Stimulated activated CD8-positive, alpha-beta memory T cell treated with anti-CD3 and anti-CD28 coated beads, Interleukin-7, amount 100 ng/mL, for 4 hours (primary cell): ENCODE measurements around the gene IL36B.

Experiments
- DNase-seq, 2 donors: peaks; one replicate each; pipeline ENCODE4 v3.0.0-alpha.2; 2020; ENCODE audit warnings: low read depth in 2 of 2

The IL36B gene

DNA sequence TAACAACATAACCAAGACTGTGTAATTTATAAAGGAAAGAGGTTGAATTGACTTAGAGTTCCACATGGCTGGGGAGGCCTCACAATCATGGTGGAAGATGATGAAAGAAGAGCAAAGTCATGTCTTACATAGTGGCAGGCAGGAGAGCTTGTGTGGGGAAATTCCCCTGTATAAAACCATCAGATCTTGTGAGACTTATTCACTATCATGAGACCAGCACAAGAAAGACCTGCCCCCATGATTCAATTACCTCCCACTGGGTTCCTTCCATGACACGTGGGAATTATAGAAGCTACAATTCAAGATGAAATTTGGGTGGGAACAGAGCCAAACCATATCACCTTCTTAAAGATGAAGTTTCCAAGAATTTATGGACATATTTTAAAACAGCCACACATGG lies 3.9 kb upstream of the IL36B start:
- DNase-seq = no peak

DNA sequence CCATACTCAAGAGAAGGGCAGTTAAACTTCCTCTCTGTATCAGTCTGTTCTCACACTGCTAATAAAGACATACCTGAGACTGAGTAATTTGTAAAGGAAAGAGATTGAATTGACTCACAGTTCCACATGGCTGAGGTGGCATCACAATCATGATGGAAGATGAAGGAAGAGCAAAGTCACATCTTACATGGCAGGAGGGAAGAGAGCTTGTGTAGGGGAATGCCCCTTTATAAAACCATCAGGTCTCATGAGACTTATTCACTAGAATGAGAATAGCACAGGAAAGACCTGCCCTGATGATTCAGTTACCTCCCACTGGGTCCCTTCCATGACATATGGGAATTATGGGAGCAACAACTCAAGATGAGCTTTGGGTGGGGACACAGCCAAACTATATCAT lies 1.4 kb upstream of the IL36B start:
- DNase-seq = no peak

DNA sequence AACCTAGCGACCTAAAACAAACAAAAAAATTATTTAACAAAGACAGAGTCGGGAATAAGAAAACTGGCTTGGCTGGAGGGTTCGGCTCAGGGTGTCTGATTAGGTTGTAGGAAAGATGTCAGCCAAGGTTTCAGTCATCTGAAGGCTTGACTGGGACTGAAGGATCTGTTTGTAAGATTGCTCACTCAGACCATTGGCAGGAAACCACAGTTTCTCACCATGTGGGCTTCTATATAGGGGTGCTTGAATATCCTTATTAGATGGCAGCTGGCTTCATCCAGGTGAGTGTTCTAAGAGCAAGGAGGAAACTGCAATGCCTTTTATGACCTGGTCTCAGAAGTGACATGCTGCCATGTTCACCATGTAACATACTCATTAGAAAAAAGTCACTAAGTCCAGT lies 999 bp upstream of the IL36B start:
- DNase-seq = no peak

DNA sequence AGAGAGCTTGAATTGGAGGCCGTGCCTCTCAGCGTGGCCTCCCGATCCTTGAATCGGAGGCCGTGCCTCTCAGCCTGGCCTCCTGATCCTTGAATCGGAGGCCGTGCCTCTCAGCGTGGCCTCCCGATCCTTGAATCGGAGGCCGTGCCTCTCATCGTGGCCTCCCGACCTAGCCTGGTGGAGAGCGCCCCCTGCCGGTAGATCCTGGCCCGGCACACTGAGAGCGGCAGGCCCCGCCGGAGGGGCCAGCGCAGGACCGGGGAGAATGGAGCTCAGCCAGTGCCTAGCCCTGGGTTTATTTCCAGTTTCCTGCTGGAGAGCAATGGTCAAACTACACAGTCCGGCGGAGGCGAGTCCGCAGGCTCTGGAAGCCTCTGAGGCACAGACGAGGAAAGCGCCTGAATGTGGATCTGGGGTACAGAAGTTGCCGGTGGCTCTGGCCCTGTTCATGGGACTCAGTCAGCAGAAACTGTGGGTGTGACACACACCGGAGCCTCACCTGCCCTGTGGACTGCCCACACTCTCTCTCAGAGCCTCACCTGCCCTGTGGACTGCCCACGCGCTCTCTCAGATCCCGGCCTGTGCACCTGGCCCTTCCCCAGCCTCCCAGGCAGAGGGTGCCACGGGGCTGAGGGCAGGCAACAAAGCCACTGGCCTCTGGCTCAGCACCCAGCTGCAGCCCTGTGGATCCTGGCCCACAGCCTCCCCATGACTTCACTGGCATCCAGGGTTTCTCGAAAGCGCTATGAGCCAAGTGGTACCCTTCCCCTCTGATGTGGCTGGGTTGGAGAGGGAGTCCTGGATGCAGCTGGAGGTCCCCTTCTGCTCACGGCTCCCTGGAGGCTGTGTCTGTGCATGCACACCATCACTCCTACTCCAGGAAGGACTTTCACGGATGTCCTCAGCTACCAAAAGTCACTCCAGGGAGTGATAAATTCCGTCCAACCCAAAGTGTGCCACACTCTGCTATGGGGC lies 1.5 kb downstream of the IL36B start:
- no peak for DNase-seq

DNA sequence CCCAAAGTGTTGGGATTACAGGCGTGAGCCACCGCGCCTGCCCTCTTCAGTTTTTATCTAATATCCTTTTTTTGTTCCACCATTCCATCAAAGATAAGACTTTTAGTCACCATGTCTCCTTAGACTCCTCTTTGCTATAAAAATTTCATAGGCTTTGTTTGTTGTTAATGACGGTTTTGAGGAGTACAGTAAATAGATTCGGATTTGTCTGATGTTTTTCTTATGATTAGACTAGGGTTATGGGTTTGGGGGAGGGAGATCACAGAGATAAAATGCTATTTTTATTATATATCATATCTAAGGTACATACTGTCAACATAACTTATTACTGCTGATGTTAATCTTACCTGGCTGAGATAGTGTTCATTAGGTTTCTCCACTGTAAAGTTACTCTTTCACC lies 6.2 kb downstream of the IL36B start:
- DNase-seq = no peak

DNA sequence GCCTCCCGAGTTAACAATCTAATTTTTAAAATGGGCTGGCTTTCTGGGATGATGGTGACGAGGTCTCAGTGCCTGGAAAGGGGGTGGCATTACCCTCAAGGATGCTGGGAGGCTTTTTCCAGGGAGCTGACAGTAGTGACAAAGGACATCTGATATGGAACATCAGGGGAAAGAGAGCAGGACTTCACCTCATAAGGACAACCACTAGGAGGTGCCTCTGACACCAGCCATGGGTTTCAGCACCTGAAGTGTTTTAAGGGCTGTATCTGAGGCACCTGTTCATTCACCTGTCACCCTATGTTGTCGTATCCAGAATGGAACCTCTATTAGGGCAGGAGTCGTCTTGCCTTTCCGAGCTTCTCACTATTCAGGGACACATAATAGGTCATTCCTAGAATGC lies 10.8 kb downstream of the IL36B start:
- DNase-seq = no peak

DNA sequence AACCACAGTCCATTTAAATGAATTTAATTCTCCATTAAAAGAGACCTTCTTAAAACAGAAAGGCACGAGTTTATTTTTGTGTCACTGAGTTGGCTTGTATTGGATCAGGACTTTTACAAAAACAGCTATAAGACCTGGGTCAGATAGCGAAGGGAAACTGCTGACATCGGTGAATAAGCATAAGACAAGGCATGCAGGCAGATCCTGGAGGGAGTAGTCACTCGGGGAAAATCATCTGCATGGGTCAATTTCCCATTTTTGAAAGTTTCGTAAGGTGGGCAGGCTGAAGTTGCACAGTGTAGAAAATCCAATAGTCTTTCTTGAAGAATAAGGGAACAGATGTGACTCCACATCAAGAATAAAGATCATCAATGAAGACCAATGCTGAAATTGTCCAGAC lies 12.9 kb downstream of the IL36B start:
- DNase-seq = no peak

DNA sequence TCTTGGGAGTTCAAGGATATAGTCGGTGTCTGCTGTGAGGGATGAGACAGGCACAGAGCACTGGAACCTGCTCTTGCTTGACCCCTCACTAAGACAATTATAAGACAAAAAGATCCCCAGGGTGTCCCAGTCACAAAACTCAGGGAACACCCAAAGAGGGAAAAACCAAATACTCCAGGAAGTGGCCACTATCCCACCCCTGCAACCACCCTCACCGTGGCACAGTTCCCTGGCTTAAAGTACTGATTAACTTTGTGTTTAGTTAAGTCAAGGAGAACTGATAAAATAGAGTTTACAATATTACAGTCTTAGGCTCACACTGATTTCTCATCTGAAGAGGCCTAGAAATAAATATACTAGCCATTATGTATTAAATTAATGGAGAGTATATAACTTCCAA lies 13.5 kb downstream of the IL36B start:
- no peak for DNase-seq

DNA sequence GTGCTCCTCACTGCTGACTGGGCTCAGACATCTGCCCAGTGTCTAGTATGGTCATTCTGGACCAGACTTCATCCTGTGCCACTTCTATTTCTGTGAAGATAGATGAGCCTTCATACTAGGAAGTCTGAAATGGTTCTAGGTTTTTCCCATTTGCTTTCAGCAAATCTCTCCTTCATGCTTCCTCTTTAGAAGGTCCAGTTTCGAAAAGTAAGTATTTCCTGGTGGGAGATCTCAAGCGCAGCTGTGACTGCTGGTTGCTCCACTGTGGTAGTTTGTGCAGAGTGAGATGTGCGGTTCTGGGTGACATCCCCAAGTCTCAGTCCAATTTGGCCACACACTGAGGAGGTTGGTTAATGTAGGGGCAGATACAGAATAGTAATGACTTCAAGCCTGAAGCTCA lies 14.4 kb downstream of the IL36B start:
- DNase-seq = no peak

DNA sequence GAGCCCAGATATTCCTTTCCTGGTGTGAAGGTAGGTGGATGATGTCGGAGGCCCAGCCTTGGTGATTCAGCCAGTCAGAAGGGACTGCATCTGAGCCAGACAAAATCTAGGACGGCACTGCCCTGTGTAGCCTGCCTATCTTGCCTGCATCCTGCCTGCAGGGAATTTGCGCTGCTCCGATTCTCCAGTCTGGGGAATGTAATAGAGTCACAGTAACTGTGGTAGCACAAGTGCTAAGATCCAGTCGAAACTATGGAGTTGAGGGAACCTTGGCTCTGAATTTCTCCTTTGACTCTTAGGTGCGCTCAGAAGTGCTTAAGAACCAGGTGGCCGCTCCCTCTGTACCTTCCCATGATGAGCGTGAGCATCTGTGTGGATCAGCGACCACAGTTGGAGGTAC lies 15.9 kb downstream of the IL36B start:
- DNase-seq = no peak

DNA sequence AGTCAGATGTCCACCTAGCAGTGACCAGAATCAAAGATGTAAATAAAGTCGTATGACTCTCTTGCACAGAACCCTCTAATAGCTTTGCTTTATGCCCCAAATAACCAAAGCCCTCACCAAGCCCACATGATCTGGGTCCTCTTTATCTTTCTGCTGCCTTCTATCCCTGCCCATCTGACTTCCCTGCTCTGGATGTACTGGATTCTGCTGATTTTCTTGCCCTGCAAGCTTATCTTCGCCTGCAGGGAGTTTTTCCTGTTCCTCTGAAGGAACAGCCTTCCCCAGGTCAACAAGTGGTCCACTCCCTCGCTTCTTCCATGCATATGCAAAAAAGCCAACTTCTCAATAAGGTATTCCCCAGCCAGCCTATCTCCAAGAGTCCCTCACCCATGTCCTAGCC lies 18.7 kb downstream of the IL36B start:
- DNase-seq = no peak

DNA sequence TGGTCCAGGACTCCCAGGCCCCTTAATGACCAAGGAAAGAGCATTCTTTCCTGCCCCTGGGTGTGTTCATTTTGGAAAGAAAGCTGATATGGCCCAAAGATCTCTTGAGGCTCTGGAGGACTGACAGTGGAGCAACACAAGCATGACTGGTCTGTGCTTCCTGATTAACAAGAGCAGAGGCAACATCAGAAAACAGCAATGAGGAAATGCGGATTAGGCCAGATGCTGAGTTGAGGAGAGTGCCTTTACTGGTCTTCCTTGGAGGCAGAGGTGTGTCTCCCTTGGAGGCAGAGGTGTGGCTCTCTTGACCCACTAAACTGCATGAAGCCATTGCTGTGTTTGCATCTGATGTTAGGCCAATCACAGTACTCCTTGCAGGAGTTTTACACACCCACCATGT lies 19.9 kb downstream of the IL36B start:
- no peak for DNase-seq

DNA sequence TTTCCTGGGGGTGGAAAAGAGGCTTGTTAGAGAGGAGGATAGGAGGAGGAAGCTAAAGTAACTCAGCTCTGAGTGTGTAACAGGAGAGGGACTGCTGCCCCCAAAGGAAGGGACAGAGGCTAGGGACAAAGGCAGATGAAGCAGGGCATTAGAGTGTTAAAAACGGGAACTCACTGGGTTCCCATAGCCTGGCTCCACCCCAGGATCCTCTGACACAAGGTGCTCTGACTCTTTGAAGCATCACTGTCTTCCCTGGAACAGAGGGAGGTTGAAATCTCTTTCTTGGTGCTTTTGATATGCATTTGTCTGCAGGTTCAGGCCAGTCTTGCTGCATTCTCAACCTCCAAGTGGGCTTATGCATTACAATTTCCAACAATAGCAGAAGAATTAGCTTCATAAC lies 24.6 kb downstream of the IL36B start:
- DNase-seq = no peak

DNA sequence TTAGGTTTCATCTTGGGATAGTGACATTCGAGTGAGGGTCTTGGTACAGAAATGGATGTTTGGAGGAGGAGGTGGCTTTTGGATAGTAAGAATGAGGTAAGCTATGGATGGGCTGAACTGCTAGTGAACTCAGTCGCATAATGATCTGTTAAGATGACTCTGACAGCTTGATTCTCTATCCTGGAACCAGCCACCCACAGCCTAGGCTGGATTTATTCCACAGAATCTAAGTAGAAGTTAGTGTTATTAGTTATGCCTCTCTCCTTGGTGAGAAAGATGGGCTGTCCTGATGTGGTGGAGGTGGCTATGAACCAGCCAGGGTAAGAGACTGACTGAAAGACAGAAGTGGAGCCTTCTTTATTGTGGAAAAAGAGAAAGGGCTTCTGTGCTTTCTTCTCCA lies 25.0 kb downstream of the IL36B start:
- DNase-seq = no peak

DNA sequence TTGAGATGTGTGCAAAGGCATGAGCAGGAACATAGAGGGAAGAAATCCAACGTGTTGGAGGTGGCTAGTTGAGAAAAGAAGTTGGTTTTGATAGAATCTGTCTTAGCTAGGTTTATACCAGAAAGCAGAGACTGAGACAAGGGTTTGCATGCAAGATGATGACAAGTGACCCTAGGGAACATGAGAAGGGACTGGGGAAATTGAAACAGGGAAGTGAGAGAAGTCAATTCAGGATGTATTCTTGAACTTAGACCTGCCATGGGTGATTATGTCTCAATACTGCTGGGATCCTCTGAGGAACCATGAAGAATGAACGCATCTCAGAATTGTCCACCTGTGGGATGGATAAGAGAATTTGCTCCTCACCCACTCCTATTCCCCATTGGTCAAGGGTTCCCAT lies 26.9 kb downstream of the IL36B start:
- no peak for DNase-seq

DNA sequence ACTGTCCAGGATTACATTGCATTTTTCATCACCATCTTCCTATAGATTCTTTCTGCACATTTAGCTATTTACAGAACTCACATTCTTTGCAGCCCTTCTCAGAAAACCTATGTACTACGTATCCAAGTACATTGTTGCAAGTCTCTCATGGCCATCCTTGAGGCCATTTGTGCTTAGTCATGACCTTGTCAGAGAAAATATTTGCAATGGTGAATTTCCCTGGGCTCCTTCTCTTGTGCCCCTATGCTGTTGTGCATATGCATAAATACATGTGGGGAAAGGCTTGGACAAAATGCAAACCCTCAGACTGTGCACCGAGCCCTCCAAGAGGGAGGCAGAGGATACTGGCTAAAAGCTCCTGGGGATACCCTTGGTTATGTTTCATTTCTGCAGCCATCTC lies 27.9 kb downstream of the IL36B start:
- DNase-seq = no peak

DNA sequence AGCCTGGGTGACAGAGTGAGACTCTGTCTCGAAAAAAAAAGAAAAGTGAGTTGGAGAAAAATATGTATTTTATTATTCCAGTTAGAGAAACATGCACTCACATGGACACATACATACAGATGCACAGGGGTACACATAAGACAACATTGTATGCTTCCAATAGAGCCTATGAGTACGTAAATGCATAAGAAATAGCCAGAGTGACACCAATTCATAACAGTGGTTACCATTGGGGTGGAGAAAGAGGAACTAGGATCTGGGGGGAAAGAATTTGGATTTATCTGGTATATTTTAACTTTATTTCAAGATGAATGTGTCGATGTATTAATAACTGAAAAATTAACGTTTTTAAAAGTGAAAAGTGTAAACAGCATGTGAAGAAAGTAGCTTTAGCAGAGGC lies 31.4 kb downstream of the IL36B start:
- no peak for DNase-seq

DNA sequence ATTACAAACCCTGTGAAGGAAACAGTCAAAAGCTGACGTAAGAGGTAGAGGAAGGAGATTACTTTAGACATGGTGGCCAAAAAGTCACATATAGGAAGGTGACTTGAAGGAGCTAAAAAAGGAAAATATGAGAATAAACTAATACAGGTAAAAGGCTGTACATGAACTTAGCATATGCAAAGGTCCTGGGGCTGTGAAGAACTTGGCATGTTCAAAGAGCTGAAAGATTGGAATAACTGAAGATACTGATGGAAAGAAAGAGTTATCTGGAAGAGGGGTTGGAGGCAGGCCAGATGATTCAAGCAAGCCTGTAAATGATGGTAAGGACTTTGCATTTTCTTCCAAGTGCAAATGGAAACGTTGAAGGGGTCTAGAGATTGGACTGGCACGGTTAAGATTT lies 34.2 kb downstream of the IL36B start:
- DNase-seq = no peak

DNA sequence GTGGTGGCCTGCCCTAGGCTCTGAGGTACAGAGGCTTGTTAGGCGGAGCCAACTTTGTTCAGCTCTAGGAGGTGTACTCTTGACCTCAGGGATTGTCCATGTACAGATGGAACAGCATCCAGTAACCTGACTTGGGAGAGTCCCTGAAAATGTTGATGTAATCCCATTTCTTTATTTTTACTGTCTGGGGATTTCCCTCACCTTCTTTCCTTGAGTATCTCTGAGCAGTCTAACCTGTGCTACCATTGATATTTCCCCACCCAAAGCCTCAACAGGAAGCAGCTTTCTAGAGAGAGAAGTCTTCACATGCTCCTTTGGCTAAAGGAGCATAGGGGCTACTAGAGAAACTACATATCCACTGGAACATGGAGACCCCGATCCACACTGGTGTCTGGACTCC lies 37.0 kb downstream of the IL36B start:
- no peak for DNase-seq

DNA sequence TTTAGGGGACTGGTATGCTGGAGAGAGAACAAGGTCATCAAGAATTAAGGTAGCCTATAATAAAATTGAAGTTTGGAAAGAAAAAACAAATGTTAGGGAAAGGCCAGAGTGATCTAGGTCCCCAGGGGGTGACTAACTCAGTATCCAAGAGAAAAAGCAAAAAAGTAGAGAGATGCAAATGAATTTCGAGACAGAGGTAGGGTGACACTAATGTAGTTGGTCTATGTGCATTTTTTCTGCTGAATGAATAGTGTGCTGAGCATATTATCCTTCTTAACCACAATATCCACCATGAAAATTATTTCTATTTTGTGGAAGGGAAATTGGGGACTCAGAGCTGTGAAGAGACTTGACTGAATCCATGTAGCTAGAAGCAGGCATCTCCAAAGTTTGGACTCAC lies 37.6 kb downstream of the IL36B start:
- no peak for DNase-seq

DNA sequence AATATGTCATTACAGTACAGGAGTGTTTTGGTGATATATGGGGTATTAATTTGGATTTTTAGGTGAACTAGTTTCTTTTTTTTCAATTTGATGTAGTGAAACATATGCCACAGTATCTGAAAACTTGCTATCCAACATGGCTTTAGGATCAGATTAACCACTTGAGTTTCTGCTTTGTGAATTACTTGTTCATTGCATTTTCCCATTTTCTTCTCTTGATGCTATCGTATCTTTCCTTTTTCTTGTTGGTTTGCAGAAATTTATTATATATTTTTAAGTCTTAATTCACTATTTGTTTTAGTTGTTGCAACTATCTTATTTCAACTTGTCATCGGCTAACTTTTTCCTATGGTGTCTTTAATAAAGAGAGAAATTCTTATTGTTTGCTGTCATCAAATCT lies 38.6 kb downstream of the IL36B start:
- DNase-seq = no peak

DNA sequence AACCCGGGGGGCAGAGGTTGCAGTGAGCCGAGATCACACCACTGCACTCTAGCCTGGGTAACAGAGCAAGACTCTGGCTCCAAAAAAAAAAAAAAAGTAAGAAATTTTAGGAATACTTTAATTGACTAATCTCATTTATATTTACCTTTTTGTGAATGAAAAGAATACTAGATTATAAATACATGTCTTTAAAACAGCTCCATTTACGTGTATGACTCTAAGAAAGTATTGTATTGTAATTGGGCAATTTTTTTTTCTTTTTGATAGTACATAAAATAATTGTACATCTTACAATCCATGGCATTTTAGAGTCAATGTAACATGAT lies 39.4 kb downstream of the IL36B start:
- no peak for DNase-seq

DNA sequence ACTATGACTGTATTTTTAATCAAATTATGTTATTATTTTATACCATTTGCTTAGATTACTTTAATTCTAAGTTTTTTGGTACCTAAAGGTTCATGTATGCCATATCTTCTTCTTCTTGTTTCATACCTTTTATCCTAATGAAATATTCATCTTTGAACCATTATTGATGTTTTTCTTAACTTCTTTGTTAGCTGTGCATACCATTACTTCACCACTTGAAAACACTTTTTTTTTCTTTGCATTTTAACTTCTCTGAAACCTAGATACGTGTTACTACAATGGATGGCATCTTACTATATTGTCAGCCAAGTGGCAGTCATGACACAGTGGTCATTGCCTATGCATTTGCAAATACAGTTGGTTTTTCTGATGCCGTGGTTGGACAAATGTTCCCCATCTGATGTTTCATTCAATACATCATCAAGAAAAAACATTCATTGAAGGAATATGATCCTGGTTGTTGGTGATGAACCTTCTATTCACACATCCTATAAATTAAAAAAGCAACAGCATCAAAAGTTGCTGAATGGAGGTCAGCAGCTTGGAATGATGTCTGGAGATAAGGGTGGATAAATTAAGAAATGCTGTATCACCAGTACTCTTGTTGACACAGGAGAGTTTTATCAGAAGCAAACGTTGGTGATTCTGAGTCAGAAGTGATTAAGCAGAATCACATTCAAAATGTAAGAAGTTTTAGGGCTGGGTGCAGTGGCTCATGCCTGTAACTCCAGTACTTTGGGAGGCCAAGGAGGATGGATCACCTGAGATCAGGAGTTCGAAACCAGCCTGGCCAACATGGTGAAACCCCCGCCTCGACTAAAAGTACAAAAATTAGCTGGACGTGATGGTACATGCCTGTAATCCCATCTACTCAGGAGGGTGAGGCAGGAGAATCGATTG lies 40.0 kb downstream of the IL36B start:
- no peak for DNase-seq
